ENCODE data around the gene INPP5A.

Gene INPP5A

GRCh38 chr10:132606031-132606491 is 68.5 kb downstream of the INPP5A start:
- FAIRE-seq (no peak), DNase-seq (ENCODE audit: extremely low spot score, insufficient read length, low read depth) (no peak)

GRCh38 chr10:132606536-132607316 is 69.1 kb downstream of the INPP5A start:
- DNase-seq (ENCODE audit: extremely low spot score, insufficient read length, low read depth) (no peak), FAIRE-seq (no peak)

- no peak for DNase-seq (ENCODE audit: extremely low spot score, insufficient read length, low read depth)
- FAIRE-seq = no peak
Observed at GRCh38 chr10:132607491-132607890, 69.9 kb downstream of the INPP5A start.

- FAIRE-seq (no peak), DNase-seq (ENCODE audit: extremely low spot score, insufficient read length, low read depth) (no peak)
Observed at GRCh38 chr10:132607961-132608495, 70.4 kb downstream of the INPP5A start.

GRCh38 chr10:132608511-132609195 is 71.1 kb downstream of the INPP5A start:
- no peak for FAIRE-seq

GRCh38 chr10:132609211-132609610 is 71.6 kb downstream of the INPP5A start:
- no peak for DNase-seq (ENCODE audit: extremely low spot score, insufficient read length, low read depth)
- no peak for FAIRE-seq

More at GRCh38 chr10:132608511-132609195, 71.1 kb downstream of the INPP5A start:
- no peak for DNase-seq (ENCODE audit: extremely low spot score, insufficient read length, low read depth)

GRCh38 chr10:132610071-132610701 is 72.6 kb downstream of the INPP5A start:
- DNase-seq (ENCODE audit: extremely low spot score, insufficient read length, low read depth) = no peak
- FAIRE-seq = no peak

GRCh38 chr10:132611026-132611910 is 73.7 kb downstream of the INPP5A start:
- DNase-seq (ENCODE audit: extremely low spot score, insufficient read length, low read depth) (no peak), FAIRE-seq (no peak)

GRCh38 chr10:132611986-132612385 is 74.4 kb downstream of the INPP5A start:
- FAIRE-seq (no peak), DNase-seq (ENCODE audit: extremely low spot score, insufficient read length, low read depth) (no peak)

GRCh38 chr10:132612571-132613504 is 75.3 kb downstream of the INPP5A start:
- no peak for FAIRE-seq

GRCh38 chr10:132613566-132614348 is 76.2 kb downstream of the INPP5A start:
- FAIRE-seq (no peak), DNase-seq (ENCODE audit: extremely low spot score, insufficient read length, low read depth) (no peak)

More at GRCh38 chr10:132612571-132613504, 75.3 kb downstream of the INPP5A start:
- no peak for DNase-seq (ENCODE audit: extremely low spot score, insufficient read length, low read depth)

- no peak for DNase-seq (ENCODE audit: extremely low spot score, insufficient read length, low read depth)
- FAIRE-seq = no peak
Observed at GRCh38 chr10:132614431-132615340, 77.1 kb downstream of the INPP5A start.

- no peak for FAIRE-seq
Observed at GRCh38 chr10:132615341-132616169, 78.0 kb downstream of the INPP5A start.

GRCh38 chr10:132616170-132616995 is 78.8 kb downstream of the INPP5A start:
- DNase-seq (ENCODE audit: extremely low spot score, insufficient read length, low read depth) (no peak), FAIRE-seq (no peak)

More at GRCh38 chr10:132615341-132616169, 78.0 kb downstream of the INPP5A start:
- DNase-seq (ENCODE audit: extremely low spot score, insufficient read length, low read depth) = no peak

Measured in GM18507 (cell line).